HG02870 (cell line): ENCODE data around the gene RAMACL.

Experiments
- ATAC-seq: cut with Tn5 transposase; IDR thresholded peaks from one replicate; pipeline ENCODE4 v1.9.1; 2021; ENCODE audit warnings: mild to moderate bottlenecking, moderate library complexity; ENCODE audit not compliant: unreplicated experiment

Gene RAMACL

GRCh38 chr6:166559662-166560061 is 26.8 kb downstream of the RAMACL start:
- no peak for ATAC-seq

GRCh38 chr6:166559211-166559610 is 27.3 kb downstream of the RAMACL start:
- ATAC-seq: no peak

- no peak for ATAC-seq
Observed at GRCh38 chr6:166558156-166559005, 28.1 kb downstream of the RAMACL start.

- ATAC-seq: no peak
Observed at GRCh38 chr6:166556863-166557322, 29.6 kb downstream of the RAMACL start.

- no peak for ATAC-seq
Observed at GRCh38 chr6:166556336-166556735, 30.1 kb downstream of the RAMACL start.

- no peak for ATAC-seq
Observed at GRCh38 chr6:166555086-166555485, 31.4 kb downstream of the RAMACL start.

GRCh38 chr6:166554316-166554715 is 32.2 kb downstream of the RAMACL start:
- ATAC-seq: no peak

GRCh38 chr6:166553563-166554271 is 32.8 kb downstream of the RAMACL start:
- ATAC-seq: no peak

GRCh38 chr6:166552600-166552999 is 33.9 kb downstream of the RAMACL start:
- ATAC-seq: no peak

- ATAC-seq: no peak
Observed at GRCh38 chr6:166551754-166552495, 34.6 kb downstream of the RAMACL start.

- no peak for ATAC-seq
Observed at GRCh38 chr6:166546653-166547052, 39.8 kb downstream of the RAMACL start.

GRCh38 chr6:166545156-166546034 is 41.1 kb downstream of the RAMACL start:
- ATAC-seq: no peak

GRCh38 chr6:166544296-166544605 is 42.2 kb downstream of the RAMACL start:
- no peak for ATAC-seq

GRCh38 chr6:166543603-166544295 is 42.7 kb downstream of the RAMACL start:
- ATAC-seq: no peak

- no peak for ATAC-seq
Observed at GRCh38 chr6:166542580-166542912, 43.9 kb downstream of the RAMACL start.

GRCh38 chr6:166541876-166542579 is 44.5 kb downstream of the RAMACL start:
- ATAC-seq: peak; percentile 30

GRCh38 chr6:166541366-166541765 is 45.1 kb downstream of the RAMACL start:
- peak; percentile 28 for ATAC-seq

GRCh38 chr6:166540631-166541331 is 45.7 kb downstream of the RAMACL start:
- peak; percentile 96 for ATAC-seq

- ATAC-seq: no peak
Observed at GRCh38 chr6:166539543-166539942, 46.9 kb downstream of the RAMACL start.
